ENCODE results near the gene CACNA2D3.

Gene CACNA2D3

DNA sequence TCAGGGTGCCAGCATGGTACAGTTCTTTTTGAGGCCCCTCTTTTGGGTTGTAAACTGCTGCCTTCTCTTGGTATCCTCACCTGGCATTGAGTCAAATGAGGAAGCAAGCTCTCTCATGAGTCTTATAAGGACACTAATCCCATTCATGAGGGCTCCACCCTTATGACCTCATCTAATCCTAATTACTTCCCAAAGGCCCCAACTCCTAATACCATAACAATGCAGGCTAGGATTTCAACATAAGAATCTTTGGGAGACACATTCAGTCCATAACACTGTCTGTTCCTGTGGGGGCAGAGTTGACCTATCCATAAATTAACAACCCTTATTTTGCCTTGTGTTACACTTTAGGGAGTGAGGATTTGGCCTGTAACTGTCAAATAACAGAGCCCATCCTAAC lies 527.2 kb downstream of the CACNA2D3 start:
- no peak for DNase-seq

DNA sequence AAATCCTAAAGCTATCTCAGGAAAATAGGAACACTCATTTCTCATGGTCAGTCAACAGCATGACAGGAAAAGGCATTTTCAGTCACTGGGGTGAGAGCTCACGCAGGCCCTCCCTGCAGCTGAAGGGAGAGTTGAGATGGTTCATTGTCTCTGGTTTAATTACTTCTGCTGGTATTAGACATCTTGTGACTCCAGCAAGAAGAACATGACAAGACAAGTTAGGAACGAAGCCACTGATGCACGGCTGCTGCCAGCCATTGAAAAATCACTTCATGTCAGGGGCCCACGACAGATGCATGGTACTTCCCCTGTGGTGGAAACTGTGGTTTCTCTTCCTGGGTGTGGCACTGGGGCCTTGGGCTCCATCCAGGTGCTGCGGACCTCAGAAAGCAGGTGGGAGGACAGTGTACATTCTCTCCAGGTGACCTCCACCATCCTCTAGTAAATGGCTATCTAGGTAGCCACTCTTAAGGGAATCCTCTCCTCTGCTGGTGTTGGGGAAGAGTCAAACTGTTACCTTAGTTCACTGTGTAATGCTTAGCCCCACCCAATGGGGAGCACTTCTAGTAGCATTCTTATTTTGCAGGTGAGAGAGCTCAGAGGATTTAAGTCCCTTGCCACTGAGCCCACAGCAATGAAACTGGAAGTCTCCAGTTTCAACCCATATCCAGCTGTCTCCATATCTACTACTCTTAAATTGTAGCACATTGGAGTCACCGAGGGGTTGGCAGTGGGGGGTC lies 531.3 kb downstream of the CACNA2D3 start:
- DNase-seq, result no peak

DNA sequence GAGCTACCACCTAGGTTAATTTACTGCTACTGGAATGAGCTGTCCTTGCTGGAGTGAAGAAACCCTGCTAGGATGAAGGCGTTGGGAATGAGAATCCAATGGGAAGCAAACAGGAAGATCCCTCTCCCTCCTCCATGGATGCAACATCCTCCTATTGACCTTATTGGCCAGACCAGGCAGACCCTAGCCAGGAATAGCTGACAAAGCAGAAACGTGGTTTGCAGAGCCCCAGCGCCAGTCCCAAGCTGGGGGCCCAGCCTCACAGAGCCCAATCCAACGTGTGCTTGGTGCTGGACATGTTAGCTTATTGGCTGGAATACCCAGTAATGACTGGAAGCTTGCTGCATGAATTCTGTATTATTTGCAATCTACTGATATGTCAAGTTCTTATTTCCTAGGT lies 532.4 kb downstream of the CACNA2D3 start:
- DNase-seq, result no peak

DNA sequence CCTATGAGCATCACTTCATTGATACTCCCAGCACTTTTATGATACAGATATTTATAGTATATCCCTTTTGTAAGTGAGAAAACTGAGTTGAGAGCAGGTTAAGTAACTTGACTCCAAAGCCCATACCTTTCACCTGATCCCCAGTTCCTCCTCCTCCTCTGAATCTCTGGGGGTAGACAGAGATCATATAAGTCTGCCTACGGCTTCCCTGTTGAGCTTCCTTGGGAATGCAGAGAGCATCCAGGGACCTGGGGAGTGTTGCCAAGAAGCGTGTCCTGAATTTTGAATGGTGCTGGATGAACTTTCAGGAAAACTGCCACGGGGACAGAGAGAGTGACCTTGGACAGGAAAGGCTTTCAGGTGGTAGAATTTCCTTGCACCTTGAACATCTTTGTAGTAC lies 537.0 kb downstream of the CACNA2D3 start:
- DNase-seq, result no peak

DNA sequence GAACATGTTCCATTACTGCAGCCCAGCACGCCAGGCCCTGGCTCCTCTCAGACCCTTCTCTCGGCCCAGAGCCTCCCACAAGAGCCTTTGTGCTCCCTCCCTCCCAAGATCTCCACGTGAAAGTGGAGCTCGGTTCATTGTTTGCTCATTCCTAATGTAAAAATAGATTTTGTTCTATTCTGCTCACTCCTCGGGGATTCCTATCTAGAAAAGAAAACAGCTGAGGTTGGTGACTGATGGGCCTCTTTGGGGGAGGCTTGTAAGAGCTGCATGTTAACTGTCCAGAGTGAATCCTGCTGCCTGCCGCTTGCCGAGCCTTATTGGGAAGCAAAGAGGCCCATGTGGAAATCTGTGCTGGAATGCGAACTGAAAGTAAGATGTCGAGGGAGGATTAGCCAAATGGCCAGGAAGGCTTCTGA lies 538.4 kb downstream of the CACNA2D3 start:
- no peak for DNase-seq

DNA sequence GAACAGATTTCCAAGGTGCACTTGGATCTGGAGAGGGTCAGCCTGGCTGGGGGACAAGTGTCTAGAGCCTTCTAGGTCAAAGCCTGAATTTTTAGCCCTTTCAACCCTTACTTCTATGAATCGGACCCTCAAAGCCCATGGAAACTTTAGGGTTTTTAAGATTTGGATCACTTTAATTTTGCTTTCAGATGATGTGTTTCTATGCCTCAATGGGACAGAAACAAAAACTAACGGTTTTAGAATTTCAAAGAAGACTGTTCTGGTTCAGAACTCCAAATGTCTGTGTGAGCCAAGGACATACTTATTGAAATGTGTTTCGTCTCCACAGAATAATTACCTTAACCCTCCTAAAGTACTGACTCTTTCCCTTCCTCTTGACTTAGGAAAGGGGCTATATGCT lies 538.8 kb downstream of the CACNA2D3 start:
- DNase-seq, result no peak

DNA sequence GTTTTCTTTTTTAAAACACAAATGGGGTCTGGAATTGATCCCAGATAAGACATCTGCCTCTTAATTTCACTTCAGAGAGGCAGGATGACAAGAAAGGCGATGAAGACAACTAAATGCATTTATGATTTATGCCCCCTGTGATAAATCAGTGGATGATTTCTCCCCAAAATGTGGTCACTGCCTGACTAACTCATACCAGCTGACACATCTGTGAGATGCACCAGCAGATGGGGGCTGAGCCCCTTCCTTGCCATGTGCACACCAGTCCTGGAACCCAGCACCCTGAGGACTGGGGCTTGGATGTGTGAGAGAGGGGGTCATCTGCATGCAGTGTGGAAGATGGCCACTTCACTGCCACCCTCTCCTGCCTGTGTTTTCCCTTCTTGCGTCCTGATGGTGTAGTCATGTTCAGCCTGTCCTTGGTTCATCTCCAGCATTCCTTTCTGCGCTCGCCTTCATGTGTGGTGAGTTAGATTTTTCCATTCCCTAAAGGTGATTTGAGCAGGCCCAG lies 541.2 kb downstream of the CACNA2D3 start:
- DNase-seq, result no peak

DNA sequence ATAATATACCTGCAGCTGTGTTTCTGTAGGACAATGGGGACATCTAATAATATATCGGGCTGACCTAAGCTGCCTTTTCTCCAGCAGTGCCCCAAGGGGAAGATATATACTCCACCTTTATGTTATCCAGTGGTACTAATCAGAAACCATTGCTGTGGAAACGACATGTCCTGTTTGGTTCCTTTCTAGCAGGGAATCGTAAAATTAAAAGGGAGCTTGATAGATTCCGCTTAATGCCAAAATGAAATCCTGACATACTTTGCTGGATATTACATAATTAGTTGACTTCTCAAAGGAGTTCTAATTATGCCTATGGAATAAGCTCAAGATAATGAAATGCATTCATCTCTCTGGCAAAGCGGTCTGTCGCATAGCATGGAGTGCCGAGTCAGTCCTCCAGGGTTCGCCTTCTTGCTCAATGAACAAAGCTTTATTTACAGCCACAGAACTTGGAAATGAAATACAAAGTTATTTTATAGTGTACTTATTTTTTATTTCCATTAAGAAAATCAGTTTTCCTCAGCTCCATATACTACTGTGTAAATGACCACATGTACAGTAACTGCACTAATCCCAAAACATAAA lies 542.8 kb downstream of the CACNA2D3 start:
- DNase-seq, result no peak

DNA sequence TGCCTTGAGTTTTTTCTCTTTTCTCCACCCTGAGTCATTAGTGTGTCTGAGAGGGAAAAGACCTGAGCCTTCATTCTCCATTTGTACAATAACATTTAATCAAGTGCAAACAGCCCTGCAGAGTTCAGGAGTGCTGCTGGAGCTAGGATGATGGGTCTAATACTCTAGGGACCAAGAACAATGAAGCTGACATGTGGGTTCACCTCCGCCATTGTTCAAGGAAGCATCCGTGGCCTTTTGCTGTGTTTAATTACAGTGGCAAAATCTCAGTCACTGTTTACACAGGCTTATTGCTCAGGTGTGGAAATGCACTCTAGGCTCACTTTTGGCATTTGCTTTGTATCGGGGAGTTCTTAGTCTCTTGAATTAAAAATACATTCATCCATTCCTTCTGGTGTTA lies 545.9 kb downstream of the CACNA2D3 start:
- DNase-seq, result no peak

DNA sequence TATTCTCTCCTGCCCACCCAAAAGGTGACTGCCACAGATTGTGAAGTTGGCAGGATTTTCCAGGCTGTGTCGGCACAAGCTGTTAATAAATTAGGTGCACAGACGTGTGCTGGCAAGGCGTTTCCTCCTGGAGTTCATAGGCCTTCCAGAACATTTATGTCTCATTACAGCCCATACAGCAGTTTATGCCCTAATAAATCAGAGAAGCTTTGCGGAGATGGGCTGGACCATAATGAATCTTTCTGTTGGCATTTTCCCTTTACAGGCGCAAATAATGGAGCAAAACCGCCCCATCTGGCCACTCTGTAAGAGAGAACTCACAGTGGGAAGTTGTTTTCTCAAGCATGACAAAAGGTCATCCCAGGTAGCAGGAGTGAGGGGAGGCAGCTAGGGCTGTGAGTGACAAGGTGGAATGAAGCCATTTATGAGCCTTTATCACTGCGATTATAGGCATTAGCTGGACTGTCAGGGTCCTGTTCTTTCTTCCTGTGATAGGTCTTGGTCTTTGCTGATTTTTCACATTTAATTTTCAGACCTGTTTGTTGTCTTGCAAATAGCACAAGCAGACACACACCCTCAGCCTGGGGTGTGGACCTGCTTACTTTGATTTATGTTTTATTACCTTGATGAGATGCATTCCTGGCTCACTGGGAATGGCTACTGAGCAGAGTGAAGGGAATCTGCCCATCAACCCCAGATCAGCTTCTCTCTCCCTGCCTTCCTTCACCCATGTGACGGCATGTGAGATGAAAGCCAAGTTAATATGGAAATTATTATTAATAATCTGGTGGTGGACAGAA lies 548.0 kb downstream of the CACNA2D3 start:
- DNase-seq, result no peak

DNA sequence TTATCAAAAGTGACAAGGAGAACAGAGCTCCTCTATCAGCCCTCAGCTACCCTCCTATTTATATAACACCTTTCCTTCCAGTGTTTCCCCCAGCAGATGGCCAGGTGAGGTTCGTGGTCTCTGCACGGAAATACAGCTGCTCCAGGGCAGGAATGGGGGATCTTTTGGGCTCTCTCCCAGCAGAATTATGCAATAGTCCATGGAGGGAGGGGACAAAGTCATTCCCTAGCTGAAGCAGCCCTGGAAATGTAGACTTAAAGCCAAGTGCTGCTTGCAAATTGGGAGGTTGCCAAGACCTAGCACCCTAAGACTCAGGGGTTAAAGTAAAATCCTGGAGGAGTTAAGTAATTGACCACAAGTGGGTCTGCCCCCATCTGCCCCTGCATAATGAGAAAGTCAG lies 549.2 kb downstream of the CACNA2D3 start:
- no peak for DNase-seq

DNA sequence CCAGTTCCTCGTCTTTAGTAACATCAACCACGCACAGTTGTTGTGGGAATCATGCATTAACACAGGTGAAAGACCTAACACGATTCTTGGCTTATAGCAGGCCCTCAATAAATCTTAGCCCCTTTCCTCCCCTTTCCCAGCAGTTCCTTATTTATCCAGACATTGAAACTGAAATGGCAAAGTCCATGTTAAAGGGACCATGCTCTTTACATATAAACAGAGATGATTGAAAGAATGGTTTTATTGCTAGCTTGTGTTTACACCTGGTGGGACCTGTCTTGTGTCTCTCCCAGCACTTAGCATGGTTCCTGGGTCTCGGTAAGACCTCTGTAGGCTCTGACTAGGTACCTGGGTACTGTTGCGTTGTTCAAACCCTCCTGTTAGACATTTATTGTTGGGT lies 553.7 kb downstream of the CACNA2D3 start:
- DNase-seq, result no peak

DNA sequence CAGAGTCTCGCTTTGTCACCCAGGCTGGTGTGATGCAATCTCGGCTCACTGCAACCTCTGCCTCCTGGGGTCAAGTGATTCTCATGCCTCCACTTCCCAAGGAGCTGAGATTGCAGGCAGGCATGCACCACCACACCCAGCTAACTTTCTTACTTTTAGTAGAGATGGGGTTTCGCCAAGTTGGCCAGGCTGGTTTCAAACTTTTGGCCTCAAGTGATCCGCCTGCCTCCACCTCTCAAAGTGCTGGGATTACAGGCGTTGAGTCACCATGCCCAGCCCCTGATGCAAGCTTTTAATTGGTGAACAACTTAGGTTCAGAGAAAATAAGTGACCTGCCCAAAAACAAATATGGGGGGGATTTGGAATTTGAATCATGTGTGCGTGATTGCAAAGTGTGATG lies 559.4 kb downstream of the CACNA2D3 start:
- DNase-seq, result no peak

DNA sequence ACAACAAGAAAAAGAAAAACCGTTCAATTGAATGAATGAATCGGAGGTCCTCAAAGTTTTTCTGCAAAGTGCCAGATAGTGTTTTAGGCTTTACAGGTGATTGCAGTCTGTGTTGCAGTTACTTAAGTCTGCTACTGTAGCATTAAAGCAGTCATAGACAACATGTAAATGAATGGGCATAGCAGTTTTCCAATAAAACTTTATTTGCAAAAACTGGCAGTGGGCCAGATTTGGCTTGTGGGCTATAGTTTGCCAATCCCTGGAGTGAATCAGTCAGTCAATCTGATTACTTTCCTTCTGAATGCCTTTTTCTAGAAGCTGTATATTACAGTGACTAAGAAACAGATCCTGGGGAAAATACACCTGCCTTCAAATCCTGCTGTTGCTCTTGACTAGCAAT lies 562.9 kb downstream of the CACNA2D3 start:
- no peak for DNase-seq

DNA sequence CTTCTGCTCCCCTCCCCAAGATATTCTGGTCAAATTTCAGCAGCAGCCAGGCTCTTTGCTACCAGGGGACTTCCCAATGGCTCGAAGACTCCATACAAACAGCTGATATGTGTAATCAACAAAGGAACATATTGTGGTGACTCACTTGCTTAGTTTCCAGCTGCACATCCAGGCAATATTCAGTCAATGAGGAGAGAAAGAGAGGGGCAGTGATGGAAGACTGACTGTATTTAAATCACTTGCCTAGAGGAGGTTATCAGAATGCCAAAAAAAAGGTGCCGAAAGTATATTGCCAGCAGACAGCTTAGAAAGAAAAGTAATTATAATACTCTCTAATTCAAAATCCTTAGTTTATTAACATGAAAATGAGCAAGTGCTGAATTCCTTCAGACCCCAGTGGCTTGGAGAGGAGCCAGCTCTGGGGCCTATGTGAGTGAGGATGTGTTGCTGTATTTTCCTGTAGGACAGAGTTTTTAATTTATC lies 569.0 kb downstream of the CACNA2D3 start:
- no peak for DNase-seq

DNA sequence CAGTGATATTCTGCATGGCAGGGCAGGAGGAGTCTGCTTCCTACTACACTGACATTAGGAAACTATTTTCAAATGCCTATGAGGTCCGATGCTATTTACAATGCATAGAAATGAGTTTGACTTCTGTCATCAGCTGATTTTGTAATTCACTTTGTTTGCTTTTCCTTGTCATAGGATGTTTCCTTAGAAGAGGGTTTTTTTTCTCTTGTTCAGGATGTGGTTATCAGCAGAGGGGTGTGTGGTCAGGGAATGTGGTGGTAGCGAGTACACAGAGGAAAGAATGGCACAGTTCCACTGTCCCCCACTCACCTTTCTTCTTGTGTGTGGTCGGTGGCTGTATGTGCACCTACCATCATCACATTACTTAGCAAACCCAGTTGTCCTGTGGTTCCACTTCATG lies 574.0 kb downstream of the CACNA2D3 start:
- DNase-seq, result no peak

DNA sequence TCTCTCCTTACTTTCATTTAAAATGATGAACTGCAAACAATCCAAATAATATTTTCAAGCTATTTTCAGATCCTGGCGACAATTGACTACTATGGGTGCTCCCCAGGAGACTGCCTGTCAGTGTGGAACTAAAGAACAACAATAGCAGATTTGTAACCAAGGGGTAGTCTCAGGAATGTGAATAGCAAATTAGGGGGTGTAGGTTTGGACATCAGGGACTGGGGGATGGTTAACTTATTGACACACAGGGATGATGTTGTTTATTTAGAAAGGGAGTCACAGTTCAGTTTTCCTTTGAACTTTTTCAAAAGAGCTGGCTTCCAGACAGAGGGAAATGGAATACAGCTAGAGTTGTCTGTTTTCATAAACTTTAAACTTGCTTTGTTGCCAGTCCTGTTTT lies 575.7 kb downstream of the CACNA2D3 start:
- no peak for DNase-seq

DNA sequence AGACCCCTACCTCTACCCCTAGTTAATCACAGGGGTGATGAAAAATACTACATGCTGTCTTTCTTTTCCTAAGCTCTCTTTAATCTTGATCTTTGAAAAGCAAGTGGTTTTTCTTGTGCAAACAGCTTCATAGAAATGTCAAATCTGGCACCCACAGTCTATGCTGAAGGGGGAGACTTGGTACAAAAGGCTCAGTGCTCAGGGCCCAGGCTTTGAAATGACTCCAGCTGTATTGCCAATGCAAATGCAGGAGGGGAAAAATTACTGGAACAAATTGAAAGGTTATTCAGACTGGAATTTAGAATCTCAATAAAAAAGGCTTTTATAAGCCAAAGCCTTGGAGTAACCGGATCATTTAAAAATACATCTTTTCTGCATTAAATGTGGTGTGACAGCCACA lies 581.6 kb downstream of the CACNA2D3 start:
- DNase-seq, result no peak

DNA sequence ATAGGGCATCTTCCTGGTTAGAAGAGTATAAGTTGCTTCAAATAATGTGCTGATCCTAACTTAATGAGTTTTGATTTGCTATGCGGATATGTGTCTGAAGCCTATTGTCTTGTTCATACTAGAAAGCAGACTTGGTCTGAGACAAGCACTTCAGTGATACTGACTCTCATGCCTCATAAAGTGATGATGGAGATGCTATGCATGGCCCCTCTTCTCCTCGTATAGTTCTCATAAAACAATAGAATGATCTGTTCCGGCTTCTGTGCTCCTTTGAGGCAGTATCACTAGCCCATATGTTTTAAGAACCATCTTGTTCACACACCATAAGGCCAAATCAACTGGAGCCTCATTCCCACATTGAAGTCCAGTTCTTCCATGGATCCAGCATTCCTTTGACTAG lies 583.4 kb downstream of the CACNA2D3 start:
- DNase-seq, result no peak

DNA sequence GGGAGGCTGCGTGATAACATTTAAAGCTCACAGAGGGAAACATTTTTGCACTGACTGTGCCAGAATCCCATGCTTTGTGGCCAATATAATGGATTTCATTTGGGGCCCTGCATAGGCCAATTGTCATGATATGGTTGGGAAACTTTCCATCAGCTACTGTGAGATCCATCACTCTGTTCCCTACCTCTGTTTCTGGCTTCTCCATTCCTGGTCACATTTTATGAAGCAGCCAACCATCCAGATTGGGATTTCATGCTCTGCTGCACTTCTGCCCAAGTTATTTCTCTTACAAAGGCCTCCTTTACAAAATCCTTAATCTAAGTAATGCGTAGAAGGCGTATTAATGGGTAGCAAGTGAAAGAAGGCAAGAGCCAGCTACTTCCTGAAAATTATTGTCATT lies 584.4 kb downstream of the CACNA2D3 start:
- DNase-seq, result no peak

DNA sequence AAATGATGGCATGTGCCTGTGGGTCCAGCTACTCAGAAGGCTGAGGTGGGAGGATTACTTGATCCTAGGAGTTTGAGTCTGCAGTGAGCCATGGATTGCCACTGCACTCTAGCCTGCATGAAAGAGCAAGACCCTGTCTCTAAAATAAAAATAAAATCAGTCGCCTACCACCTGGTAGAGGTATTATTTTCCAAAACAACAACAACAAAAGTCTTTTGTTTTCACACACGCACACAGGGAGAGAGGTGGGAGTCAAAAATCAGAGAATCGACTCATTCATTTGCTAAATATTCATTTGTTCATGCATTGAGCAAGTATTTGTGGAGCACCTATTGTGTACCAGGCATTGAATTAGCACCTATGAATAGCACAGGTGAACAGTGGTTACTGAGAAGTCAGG lies 587.4 kb downstream of the CACNA2D3 start:
- no peak for DNase-seq

DNA sequence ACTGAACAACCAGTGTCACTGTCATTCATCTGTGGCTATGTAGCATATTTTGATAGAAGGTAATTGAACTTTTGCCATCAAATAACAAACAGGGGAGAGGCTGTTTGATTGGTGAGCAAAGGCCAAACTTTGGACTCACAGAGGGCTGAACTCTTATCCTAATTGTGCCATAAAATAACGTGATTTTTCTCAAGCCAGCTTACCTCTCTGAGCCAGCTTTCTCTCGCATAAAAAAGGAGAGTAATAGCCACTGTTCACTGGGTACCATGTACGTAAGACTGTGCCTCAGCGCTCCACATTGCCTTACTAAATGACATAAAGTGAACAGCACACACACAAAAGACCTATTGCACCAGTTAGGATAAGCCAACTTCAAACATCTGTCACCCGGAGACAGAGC lies 588.6 kb downstream of the CACNA2D3 start:
- DNase-seq, result no peak

DNA sequence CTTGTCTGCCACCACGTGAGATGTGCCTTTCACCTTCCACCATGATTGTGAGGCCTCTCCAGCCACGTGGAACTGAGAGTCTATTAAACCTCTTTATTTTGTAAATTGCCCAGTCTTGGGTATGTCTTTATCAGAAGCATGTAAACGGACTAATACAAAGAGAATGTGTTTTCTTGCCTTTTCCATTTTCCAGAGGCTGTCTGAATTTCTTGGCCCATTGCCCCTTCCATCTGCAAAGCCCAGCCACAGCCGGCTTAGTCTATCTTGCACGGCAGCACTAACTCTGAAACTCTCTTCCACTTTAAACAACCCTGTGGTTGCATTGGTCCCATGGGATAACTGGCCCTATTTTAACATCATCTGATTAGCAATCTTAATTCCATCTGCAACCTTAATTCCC lies 590.2 kb downstream of the CACNA2D3 start:
- no peak for DNase-seq

DNA sequence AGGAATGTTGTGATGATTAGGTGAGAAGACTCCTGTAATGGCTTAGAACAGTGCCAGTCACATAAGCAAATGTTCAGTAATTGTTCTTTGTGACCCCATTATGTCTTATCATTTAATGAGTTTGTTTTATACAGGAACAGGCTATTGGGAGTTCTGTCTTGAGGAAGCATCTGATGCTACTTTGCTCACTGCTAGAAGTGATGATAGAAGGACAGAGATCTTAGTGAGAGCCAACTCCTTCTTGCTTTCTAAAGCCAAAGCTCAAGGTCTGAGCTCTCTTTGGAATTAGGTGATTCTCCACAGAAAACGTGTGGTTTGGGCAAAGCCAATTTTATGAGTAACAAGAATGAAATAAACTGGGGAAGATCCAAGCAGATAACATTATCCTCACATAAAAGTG lies 590.7 kb downstream of the CACNA2D3 start:
- no peak for DNase-seq

Measured in stimulated activated CD4-positive, alpha-beta T cell treated with anti-CD3 and anti-CD28 coated beads, Interleukin-2, amount 100 ng/mL, for 48 hours (primary cell).